AG09309 (cell line): ENCODE results near the gene BMP5.

Experiments used
- DNase-seq: peaks from one replicate; pipeline ENCODE4 v3.0.0-alpha.2; 2010; ENCODE audit warnings: low read depth
- H3K4me3 ChIP-seq: 2 replicates; pipeline ENCODE4 v1.5.1; 2011; ENCODE audit warnings: mild to moderate bottlenecking, low read depth, low read length, moderate library complexity; ENCODE audit not compliant: control insufficient read depth
- TF ChIP-seq, protein P1 (sequence below): IDR thresholded peaks from 2 replicates; pipeline ENCODE4 v1.5.1; 2011; ENCODE audit warnings: mild to moderate bottlenecking, low read depth, low read length, inconsistent platforms; ENCODE audit not compliant: insufficient read depth, control insufficient read depth; ENCODE audit errors: missing control alignments

BMP5 gene

DNA sequence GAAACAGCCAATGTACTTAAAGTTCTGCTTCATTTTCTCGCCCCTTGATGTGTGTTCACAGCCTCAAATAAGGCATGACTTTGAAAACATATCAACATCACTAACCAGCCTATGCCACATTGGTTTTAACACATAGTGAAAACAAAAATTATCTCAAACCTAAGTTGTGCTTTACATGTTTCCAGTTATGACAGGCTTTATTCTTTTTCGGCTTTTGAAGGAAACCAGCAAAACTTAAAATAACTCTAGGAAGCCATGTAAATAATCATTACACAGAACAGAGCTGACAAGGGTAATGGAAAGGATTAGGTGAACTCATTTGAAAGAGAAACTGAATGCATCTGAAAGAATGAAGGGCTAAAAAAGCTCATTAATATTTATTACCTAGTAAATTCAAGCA lies 42.1 kb downstream of the BMP5 start:
- DNase-seq: no peak
- H3K4me3 ChIP-seq: no peak overlapping the region
- TF ChIP-seq, protein P1, sequence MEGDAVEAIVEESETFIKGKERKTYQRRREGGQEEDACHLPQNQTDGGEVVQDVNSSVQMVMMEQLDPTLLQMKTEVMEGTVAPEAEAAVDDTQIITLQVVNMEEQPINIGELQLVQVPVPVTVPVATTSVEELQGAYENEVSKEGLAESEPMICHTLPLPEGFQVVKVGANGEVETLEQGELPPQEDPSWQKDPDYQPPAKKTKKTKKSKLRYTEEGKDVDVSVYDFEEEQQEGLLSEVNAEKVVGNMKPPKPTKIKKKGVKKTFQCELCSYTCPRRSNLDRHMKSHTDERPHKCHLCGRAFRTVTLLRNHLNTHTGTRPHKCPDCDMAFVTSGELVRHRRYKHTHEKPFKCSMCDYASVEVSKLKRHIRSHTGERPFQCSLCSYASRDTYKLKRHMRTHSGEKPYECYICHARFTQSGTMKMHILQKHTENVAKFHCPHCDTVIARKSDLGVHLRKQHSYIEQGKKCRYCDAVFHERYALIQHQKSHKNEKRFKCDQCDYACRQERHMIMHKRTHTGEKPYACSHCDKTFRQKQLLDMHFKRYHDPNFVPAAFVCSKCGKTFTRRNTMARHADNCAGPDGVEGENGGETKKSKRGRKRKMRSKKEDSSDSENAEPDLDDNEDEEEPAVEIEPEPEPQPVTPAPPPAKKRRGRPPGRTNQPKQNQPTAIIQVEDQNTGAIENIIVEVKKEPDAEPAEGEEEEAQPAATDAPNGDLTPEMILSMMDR: no peak

DNA sequence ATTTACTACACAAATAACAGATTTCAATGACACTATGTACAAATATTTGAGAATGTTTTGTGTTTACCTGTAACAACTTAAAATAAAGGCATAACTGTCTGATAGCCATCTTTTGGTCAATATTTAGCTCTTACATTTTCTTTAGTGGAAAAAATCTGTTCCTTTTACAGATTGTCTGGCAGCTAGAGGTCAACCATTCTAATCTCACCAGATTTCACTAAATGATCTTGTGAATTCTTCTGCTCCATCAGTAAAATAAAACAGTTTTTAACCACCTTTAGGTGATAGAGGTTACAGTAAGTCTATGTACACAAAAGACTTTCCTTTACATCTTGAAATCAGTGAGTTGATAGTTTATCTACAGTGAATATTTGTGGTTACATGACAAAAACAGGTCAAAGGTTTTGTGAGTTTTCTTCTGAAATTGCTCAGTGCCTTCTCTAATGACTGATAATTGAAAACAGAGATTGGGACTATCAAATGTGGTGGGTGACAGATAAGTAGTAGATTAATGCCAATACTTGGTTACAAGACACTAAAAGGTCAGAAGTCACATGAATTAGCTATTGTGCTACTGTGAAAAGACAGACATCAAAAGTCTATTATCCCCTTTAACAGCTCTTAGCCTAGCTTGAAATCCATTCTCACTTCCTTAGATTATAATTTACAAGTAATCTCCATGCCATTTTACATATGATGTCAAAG lies 47.4 kb downstream of the BMP5 start:
- DNase-seq: no peak
- TF ChIP-seq, protein P1: no peak
- no peak overlapping the region for H3K4me3 ChIP-seq

DNA sequence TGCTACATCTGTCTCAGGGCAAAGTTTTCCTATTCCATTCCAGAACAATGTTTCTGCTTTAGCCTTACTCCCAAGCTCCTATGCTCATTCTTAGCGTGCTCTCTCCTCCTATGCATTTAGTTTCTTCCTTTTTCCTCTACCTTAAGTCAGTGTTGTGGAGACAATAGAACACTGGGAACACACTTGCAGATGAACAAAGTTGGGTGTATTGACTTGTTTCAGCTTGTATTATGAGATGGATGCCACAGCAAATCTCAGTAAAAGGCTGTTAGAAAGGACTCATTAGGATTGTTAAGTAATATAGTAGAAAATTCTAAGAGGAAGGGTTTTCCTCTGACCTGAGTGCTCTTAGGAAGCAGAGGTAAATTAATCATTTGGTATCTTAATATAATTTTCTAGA lies 48.4 kb downstream of the BMP5 start:
- TF ChIP-seq, protein P1: no peak
- H3K4me3 ChIP-seq: no peak overlapping the region
- no peak for DNase-seq

- TF ChIP-seq, protein P1: no peak
- DNase-seq: peak; percentile 27
- no peak overlapping the region for H3K4me3 ChIP-seq
Observed at GRCh38 chr6:55825402-55826051, 49.9 kb downstream of the BMP5 start.

DNA sequence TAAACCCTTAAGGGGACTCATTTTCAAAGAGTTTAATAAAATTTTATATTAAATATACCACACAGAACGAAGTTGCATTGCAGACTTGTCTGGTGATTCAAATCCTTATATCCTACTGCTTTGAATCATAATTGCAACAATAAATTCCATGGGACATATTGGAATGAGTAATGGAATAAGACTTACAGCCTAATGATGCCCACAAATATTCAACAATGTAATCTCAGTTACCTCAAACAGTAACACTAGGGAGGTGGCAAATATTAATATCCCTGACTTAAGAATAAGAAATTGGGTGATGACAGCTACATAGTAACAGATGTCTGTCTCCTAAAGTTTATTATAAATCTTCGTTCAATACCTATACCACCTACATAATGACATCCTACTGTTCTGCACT lies 52.6 kb downstream of the BMP5 start:
- no peak overlapping the region for H3K4me3 ChIP-seq
- TF ChIP-seq, protein P1: no peak
- DNase-seq: peak; percentile 18

- H3K4me3 ChIP-seq: no peak overlapping the region
- TF ChIP-seq, protein P1: no peak
- no peak for DNase-seq
Observed at GRCh38 chr6:55822005-55822404, 53.4 kb downstream of the BMP5 start.
